Panc1 (cell line): ENCODE data around the gene SLC6A13. TPM values are rescaled to one million over a fixed set of nuclear protein-coding genes. Genes with fewer than 3 reads are reported as not detected.

Experiments used
- ATAC-seq: fragments of 200-7000 bp; cut with Tn5 transposase; 2 replicates; pipeline ENCODE4 v1.9.1; 2020; ENCODE audit warnings: mild to moderate bottlenecking, moderate library complexity
- BruUV-seq: library from RNA; stranded (reverse); fragments of 400-500 nt; replicated peaks from 2 replicates; lab custom pipeline; 2021; lab: Mats Ljungman, UMichigan
- CTCF ChIA-PET: fragments of 300-600 bp; sonication (Branson Sonifier 250); formaldehyde crosslinking; loops from one replicate; lab custom pipeline; 2022; ENCODE audit warnings: antibody characterized with exemption; lab: Charles Lee
- POLR2A ChIA-PET: fragments of 300-600 bp; sonication (Branson Sonifier 250); formaldehyde crosslinking; loops from one replicate; lab custom pipeline; 2022; ENCODE audit warnings: antibody characterized with exemption; lab: Charles Lee
- DNase-seq: peaks from one replicate; pipeline ENCODE4 v3.0.0-alpha.2; 2010; ENCODE audit warnings: low read depth, low spot score
- H3K27ac ChIP-seq: 2 replicates; pipeline ENCODE4 v1.5.1; 2011; ENCODE audit warnings: mild to moderate bottlenecking, low read length, inconsistent platforms
- H3K27me3 ChIP-seq: fragments of 200-500 bp; sonication (Bioruptor generic); 2 replicates; pipeline ENCODE4 v1.6.0; 2014; ENCODE audit warnings: low read length, inconsistent platforms; ENCODE audit not compliant: control insufficient read depth, insufficient read depth
- H3K36me3 ChIP-seq: fragments of 200-500 bp; sonication (Bioruptor generic); 2 replicates; pipeline ENCODE4 v1.5.1; 2014; ENCODE audit warnings: inconsistent platforms, mild to moderate bottlenecking, low read length, moderate library complexity; ENCODE audit not compliant: control insufficient read depth, insufficient read depth
- H3K4me1 ChIP-seq: 2 replicates; pipeline ENCODE4 v1.5.1; 2011; ENCODE audit warnings: inconsistent platforms, mild to moderate bottlenecking, low read length, moderate library complexity; ENCODE audit not compliant: control insufficient read depth, insufficient read depth
- H3K4me3 ChIP-seq, 2 experiments: 2 replicates each; pipeline ENCODE4 v1.5.1; 2011 to 2012; ENCODE audit warnings: low read depth in 2 of 2, low read length in 2 of 2, mild to moderate bottlenecking in 2 of 2, inconsistent platforms in 1 of 2, moderate library complexity in 1 of 2
- H3K9me3 ChIP-seq: fragments of 200-500 bp; sonication (Bioruptor generic); 2 replicates; pipeline ENCODE4 v1.5.1; 2014; ENCODE audit warnings: low read depth, mild to moderate bottlenecking, inconsistent platforms, low read length, moderate library complexity; ENCODE audit not compliant: control insufficient read depth, insufficient read depth
- CTCF ChIP-seq: fragments of 450-650 bp; IDR thresholded peaks from 2 replicates; pipeline ENCODE4 v1.5.1; 2017; ENCODE audit warnings: mild to moderate bottlenecking
- POLR2AphosphoS5 ChIP-seq: IDR thresholded peaks from 2 replicates; pipeline ENCODE4 v1.6.1; 2012; ENCODE audit warnings: mild to moderate bottlenecking, low read depth, low read length, moderate library complexity
- REST ChIP-seq, 2 experiments: IDR thresholded peaks; 2 replicates each; pipeline ENCODE4 v1.6.1; 2011 to 2012; ENCODE audit warnings: low read depth in 2 of 2, control low read depth in 1 of 2, low read length in 1 of 2, mild to moderate bottlenecking in 1 of 2, moderate library complexity in 1 of 2; ENCODE audit not compliant: insufficient read depth in 1 of 2
- SIN3A ChIP-seq: IDR thresholded peaks from 2 replicates; pipeline ENCODE4 v1.6.1; 2012; ENCODE audit warnings: low read depth, mild to moderate bottlenecking, low read length, moderate library complexity, borderline replicate concordance; ENCODE audit not compliant: insufficient read depth
- TCF7L2 ChIP-seq: IDR thresholded peaks from 2 replicates; pipeline ENCODE4 v1.6.1; 2011; ENCODE audit warnings: mild to moderate bottlenecking, low read depth, low read length, inconsistent platforms
- in situ Hi-C: cut with HindIII; loops from 2 replicates; pipeline ENCODE4 v1.10.0; 2016; ENCODE audit warnings: low sequenced_read_pairs, low pct_unique_long_range_greater_than_20kb
- intact Hi-C: fragments of 100-400 bp; cut with micrococcal nuclease; formaldehyde crosslinking; loops from one replicate; pipeline ENCODE4 v1.10.0; 2022; ENCODE audit not compliant: unreplicated experiment
- total RNA-seq: library from RNA; stranded (reverse); gene quantifications from one replicate; pipeline ENCODE4 v1.2.1, GENCODE V29; 2021; ENCODE audit not compliant: unreplicated experiment

SLC6A13 gene
- total RNA-seq, 1 experiment from 2014 or later = 0.57 TPM

DNA sequence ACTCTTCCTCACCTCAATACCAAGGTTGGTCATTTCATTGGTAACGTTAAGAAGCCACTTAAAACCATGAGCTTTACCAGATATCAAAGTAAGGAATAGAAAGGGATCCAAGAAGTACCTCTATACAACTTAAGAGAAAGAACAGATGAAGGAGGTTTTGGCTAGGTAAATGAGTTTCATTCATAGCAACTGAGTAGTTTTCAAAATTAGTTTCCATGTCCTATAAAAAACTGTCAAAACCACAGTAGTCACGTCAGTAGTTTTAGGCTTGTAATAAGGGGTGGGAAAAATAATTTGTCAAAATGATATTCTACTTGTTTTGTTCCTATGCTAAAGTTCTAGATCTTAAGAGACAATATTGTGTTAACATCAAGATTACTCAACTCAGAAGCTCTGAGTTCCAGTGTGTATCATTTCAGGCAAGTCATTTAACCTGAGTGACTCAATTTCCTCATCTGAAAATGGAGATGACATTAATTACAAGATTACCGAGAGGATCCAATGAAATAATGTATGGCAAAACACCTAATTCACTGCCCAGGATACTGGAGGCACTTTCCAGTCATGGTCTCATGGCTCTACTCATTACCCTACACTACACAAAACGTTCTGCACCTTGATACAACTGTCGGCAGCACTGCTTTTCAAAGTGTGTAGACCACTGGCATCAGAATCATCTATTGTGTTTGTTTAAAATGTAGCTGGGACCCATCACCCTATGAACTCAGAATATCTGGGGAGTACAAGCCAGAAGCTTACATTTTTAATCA lies 24.1 kb upstream of the SLC6A13 start:
- in situ Hi-C loops = no loop called here
- no peak for TF ChIP-seq TCF7L2
- no peak for TF ChIP-seq REST (IDR thresholded peaks at IDR 0.05; ENCODE audit: insufficient read depth in 1 of 2, low read depth in 2 of 2, low read length in 1 of 2)
- no peak for TF ChIP-seq SIN3A
- no peak for TF ChIP-seq CTCF
- no peak for TF ChIP-seq POLR2AphosphoS5
- H3K36me3 ChIP-seq = no peaks in the 10 kb centered on the region; the same call in 1 of the 2 replicates
- no peak overlapping the region for H3K27ac ChIP-seq
- H3K4me3 ChIP-seq = no peak overlapping the region
- intact Hi-C loops = no loop called here
- no peaks in the 10 kb centered on the region for H3K27me3 ChIP-seq
- no peaks in the 10 kb centered on the region for H3K9me3 ChIP-seq
- no peak for DNase-seq
- POLR2A ChIA-PET = no interaction called here
- no peaks in the 10 kb centered on the region for H3K4me1 ChIP-seq
- BruUV-seq = no TSS peak
- CTCF ChIA-PET = no interaction called here
- no peak for ATAC-seq

DNA sequence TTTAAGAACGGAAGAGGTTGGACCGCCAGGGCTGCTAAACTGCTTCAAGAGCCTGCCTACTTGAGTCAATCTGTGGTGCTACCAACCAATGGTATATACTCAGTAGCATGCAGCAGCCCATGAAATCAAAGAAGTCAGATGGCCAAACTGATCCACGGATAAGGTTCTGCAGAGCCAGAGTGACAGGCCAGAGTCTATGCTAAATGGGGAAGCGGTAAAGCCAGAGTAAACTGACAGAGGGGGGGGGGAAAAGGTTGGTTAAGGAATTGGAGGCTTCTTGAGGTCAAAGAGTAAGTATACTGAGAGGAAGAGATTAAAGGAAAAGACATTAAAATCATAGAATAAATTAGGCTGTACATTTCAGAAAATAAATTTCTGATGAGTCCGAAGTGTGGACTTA lies 15.4 kb upstream of the SLC6A13 start:
- in situ Hi-C loops (no loop called here), intact Hi-C loops (no loop called here)
- Histone ChIP-seq H3K36me3 (no peaks in the 10 kb centered on the region), H3K9me3 (no peaks in the 10 kb centered on the region), H3K27me3 (no peaks in the 10 kb centered on the region), H3K4me1 (no peaks in the 10 kb centered on the region), H3K27ac (no peak overlapping the region), H3K4me3 (no peak overlapping the region)
- no peak for TF ChIP-seq REST (IDR thresholded peaks at IDR 0.05; ENCODE audit: insufficient read depth in 1 of 2, low read depth in 2 of 2, low read length in 1 of 2)
- no peak for TF ChIP-seq CTCF
- TF ChIP-seq TCF7L2 = no peak
- no peak for TF ChIP-seq SIN3A
- TF ChIP-seq POLR2AphosphoS5 = no peak
- CTCF ChIA-PET = no interaction called here
- POLR2A ChIA-PET = no interaction called here
- DNase-seq (no peak), ATAC-seq (no peak)
- BruUV-seq = no TSS peak
